ENCODE data around the gene COASY. TPM values are rescaled to one million over a fixed set of nuclear protein-coding genes. Genes with fewer than 3 reads are reported as not detected.
"Not testable (repeated sequence)": the region's sequence is repeated elsewhere in the genome, so short reads cannot be mapped to it uniquely, and the experiment has no call there.

COASY gene
- total RNA-seq, 2 experiments from 2014 or later: 42.9 to 123 TPM

- TF ChIP-seq EZH2phosphoT487 (IDR thresholded peaks at IDR 0.05; ENCODE audit: borderline replicate concordance, low read depth, low read length) (no peak), CTCF (conservative IDR thresholded peaks at IDR 0.05; ENCODE audit: low read length) (no peak)
- H3K9me2 ChIP-seq (ENCODE audit: insufficient read depth, low read length): no peaks in the 10 kb centered on the region
- POLR2A ChIA-PET: no interaction called here
- H3K27ac ChIP-seq (ENCODE audit: low read depth, low read length, poor library complexity, severe bottlenecking): no peak overlapping the region
- CTCF ChIA-PET (ENCODE audit: unreplicated experiment): interaction anchor here (0.6 kb wide), 1 partner anchor 165 kb away, joined by 3 read pairs; no protein-coding TSS in a partner anchor
- H3K79me2 ChIP-seq (ENCODE audit: insufficient read depth, low read depth, low read length): no peaks in the 10 kb centered on the region
- H3K4me1 ChIP-seq (ENCODE audit: insufficient read depth, low read length, poor library complexity, severe bottlenecking): peaks cover 8% of the 10 kb centered on the region
- H2AFZ ChIP-seq (ENCODE audit: low read length): no peak overlapping the region
- intact Hi-C loops (cut with micrococcal nuclease; ENCODE audit: unreplicated experiment): no loop called here
- no peak for DNase-seq (ENCODE audit: low spot score)
- BruUV-seq (replicated peaks): no TSS peak
- H3K36me3 ChIP-seq (ENCODE audit: insufficient read depth, low read length): peaks cover 7% of the 10 kb centered on the region; the same call in 1 of the 2 replicates
- H4K20me1 ChIP-seq (ENCODE audit: insufficient read depth, low read length): no peaks in the 10 kb centered on the region
- no peak overlapping the region for H3K4me2 ChIP-seq (ENCODE audit: low read length)
- no peaks in the 10 kb centered on the region for H3K9me3 ChIP-seq (ENCODE audit: low read length)
- H3K4me3 ChIP-seq (ENCODE audit: low read depth, low read length, poor library complexity, severe bottlenecking): no peak overlapping the region
Observed at GRCh38 chr17:42544874-42545283, 17.1 kb upstream of the COASY start.

GRCh38 chr17:42545755-42546505 is 16.0 kb upstream of the COASY start:
- H3K9me3 ChIP-seq (ENCODE audit: low read length); H3K4me2 ChIP-seq (ENCODE audit: low read length); H3K36me3 ChIP-seq (ENCODE audit: insufficient read depth, low read length); DNase-seq (ENCODE audit: low spot score); H2AFZ ChIP-seq (ENCODE audit: low read length); H3K9me2 ChIP-seq (ENCODE audit: insufficient read depth, low read length); CTCF ChIA-PET (ENCODE audit: unreplicated experiment); H4K20me1 ChIP-seq (ENCODE audit: insufficient read depth, low read length); H3K79me2 ChIP-seq (ENCODE audit: insufficient read depth, low read depth, low read length); POLR2A ChIA-PET; intact Hi-C loops (cut with micrococcal nuclease; ENCODE audit: unreplicated experiment); H3K27ac ChIP-seq (ENCODE audit: low read depth, low read length, poor library complexity, severe bottlenecking); H3K4me1 ChIP-seq (ENCODE audit: insufficient read depth, low read length, poor library complexity, severe bottlenecking); H3K4me3 ChIP-seq (ENCODE audit: low read depth, low read length, poor library complexity, severe bottlenecking); BruUV-seq (replicated peaks): not testable (repeated sequence)

GRCh38 chr17:42547001-42547461 is 14.9 kb upstream of the COASY start:
- Histone ChIP-seq H3K79me2 (ENCODE audit: insufficient read depth, low read depth, low read length) (no peaks in the 10 kb centered on the region), H3K9me2 (ENCODE audit: insufficient read depth, low read length) (no peaks in the 10 kb centered on the region), H3K27ac (ENCODE audit: low read depth, low read length, poor library complexity, severe bottlenecking) (no peak overlapping the region), H3K36me3 (ENCODE audit: insufficient read depth, low read length) (peaks cover 7% of the 10 kb centered on the region; the same call in 1 of the 2 replicates), H3K9me3 (ENCODE audit: low read length) (no peaks in the 10 kb centered on the region), H3K4me1 (ENCODE audit: insufficient read depth, low read length, poor library complexity, severe bottlenecking) (peaks cover 8% of the 10 kb centered on the region), H2AFZ (ENCODE audit: low read length) (no peak overlapping the region), H3K4me3 (ENCODE audit: low read depth, low read length, poor library complexity, severe bottlenecking) (no peak overlapping the region), H3K4me2 (ENCODE audit: low read length) (no peak overlapping the region), H4K20me1 (ENCODE audit: insufficient read depth, low read length) (no peaks in the 10 kb centered on the region)
- ChIA-PET POLR2A (no interaction called here), CTCF (ENCODE audit: unreplicated experiment) (no interaction called here)
- TF ChIP-seq CTCF (conservative IDR thresholded peaks at IDR 0.05; ENCODE audit: low read length) (no peak), EZH2phosphoT487 (IDR thresholded peaks at IDR 0.05; ENCODE audit: borderline replicate concordance, low read depth, low read length) (no peak)
- DNase-seq (ENCODE audit: low spot score): no peak
- intact Hi-C loops (cut with micrococcal nuclease; ENCODE audit: unreplicated experiment): no loop called here
- BruUV-seq (replicated peaks): no TSS peak
